HepG2 (cell line): ENCODE results near the gene TSGA10. TPM values are rescaled to one million over a fixed set of nuclear protein-coding genes. Genes with fewer than 3 reads are reported as not detected.
A peak's percentile ranks its signal among the peaks of the same experiment; 100 is the strongest.

Source experiments
- HMGA1 ChIP-seq: sonication (generic); formaldehyde crosslinking; conservative IDR thresholded peaks from 2 replicates; pipeline ENCODE4 v1.4.0; 2020; ENCODE audit warnings: missing genetic modification reagents
- HNF4A ChIP-seq: sonication (generic); formaldehyde crosslinking; IDR thresholded peaks from 2 replicates; pipeline ENCODE4 v1.4.0; 2020; ENCODE audit warnings: missing genetic modification reagents
- KAT7 ChIP-seq: IDR thresholded peaks from 2 replicates; pipeline ENCODE4 v1.6.1; 2018; ENCODE audit warnings: borderline replicate concordance, missing compliant biosample characterization
- KLF6 ChIP-seq: IDR thresholded peaks from 2 replicates; pipeline ENCODE4 v1.8.0; 2016; ENCODE audit warnings: missing biosample characterization, missing genetic modification reagents
- MAX ChIP-seq: IDR thresholded peaks from 2 replicates; pipeline ENCODE4 v1.6.1; 2012; ENCODE audit warnings: inconsistent platforms
- PATZ1 ChIP-seq: sonication (generic); formaldehyde crosslinking; IDR thresholded peaks from 2 replicates; pipeline ENCODE4 v1.4.0; 2020; ENCODE audit warnings: missing genetic modification reagents
- RFX5 ChIP-seq: IDR thresholded peaks from 2 replicates; pipeline ENCODE4 v1.6.1; 2011; ENCODE audit warnings: low read depth, low read length, improper control_type of control experiment
- TBX3 ChIP-seq: fragments of 450-650 bp; IDR thresholded peaks from 2 replicates; pipeline ENCODE4 v1.6.1; 2017; ENCODE audit warnings: antibody characterized with exemption, mild to moderate bottlenecking, inconsistent platforms, borderline replicate concordance
- U2AF1 ChIP-seq: fragments of 200-400 bp; formaldehyde crosslinking; optimal IDR thresholded peaks from 2 replicates; pipeline ENCODE3; 2017; ENCODE audit warnings: mild to moderate bottlenecking, low read depth, low read length
- YY1 ChIP-seq: IDR thresholded peaks from 2 replicates; pipeline ENCODE4 v1.6.1; 2011; ENCODE audit warnings: low read length, low read depth, moderate library complexity, mild to moderate bottlenecking; ENCODE audit not compliant: insufficient read depth, insufficient replicate concordance
- ZBTB21 ChIP-seq: sonication (generic); formaldehyde crosslinking; IDR thresholded peaks from 2 replicates; pipeline ENCODE4 v1.4.0; 2020; ENCODE audit warnings: missing genetic modification reagents
- ZEB1 ChIP-seq: IDR thresholded peaks from 2 replicates; pipeline ENCODE4 v1.6.1; 2012; ENCODE audit warnings: mild to moderate bottlenecking, low read depth, inconsistent platforms; ENCODE audit not compliant: insufficient replicate concordance
- ZFYVE20 ChIP-seq: sonication (generic); formaldehyde crosslinking; IDR thresholded peaks from 2 replicates; pipeline ENCODE4 v1.8.0; 2023; ENCODE audit warnings: low read depth, mild to moderate bottlenecking, moderate library complexity, missing genetic modification reagents, borderline replicate concordance
- ZMAT3 ChIP-seq: sonication (generic); formaldehyde crosslinking; conservative IDR thresholded peaks from 2 replicates; pipeline ENCODE4 v1.7.0; 2021; ENCODE audit warnings: missing genetic modification reagents
- ZNF382 ChIP-seq: sonication (generic); formaldehyde crosslinking; IDR thresholded peaks from 2 replicates; pipeline ENCODE4 v1.5.0; 2020; ENCODE audit warnings: missing genetic modification reagents, mild to moderate bottlenecking, borderline replicate concordance
- ZNF512B ChIP-seq: sonication (generic); formaldehyde crosslinking; IDR thresholded peaks from 2 replicates; pipeline ENCODE4 v1.5.1; 2020; ENCODE audit warnings: missing genetic modification reagents, mild to moderate bottlenecking, borderline replicate concordance
- ZNF552 ChIP-seq: sonication (generic); formaldehyde crosslinking; IDR thresholded peaks from 2 replicates; pipeline ENCODE4 v1.9.0; 2022; ENCODE audit warnings: missing genetic modification reagents, mild to moderate bottlenecking, borderline replicate concordance
- ZNF7 ChIP-seq: IDR thresholded peaks from 2 replicates; pipeline ENCODE4 v1.6.1; 2016; ENCODE audit warnings: missing biosample characterization, missing genetic modification reagents
- ZNF710 ChIP-seq: sonication (generic); formaldehyde crosslinking; IDR thresholded peaks from 2 replicates; pipeline ENCODE4 v1.5.0; 2020; ENCODE audit warnings: mild to moderate bottlenecking, missing genetic modification reagents, borderline replicate concordance
- ZNF839 ChIP-seq: sonication (generic); formaldehyde crosslinking; IDR thresholded peaks from 2 replicates; pipeline ENCODE4 v1.4.0; 2020; ENCODE audit warnings: missing genetic modification reagents, mild to moderate bottlenecking, borderline replicate concordance
- polyA plus RNA-seq, 8 experiments: library from polyadenylated mRNA; depleted of rRNA in 3 of 8; stranded (reverse) in 7 of 8; unstranded in 1 of 8; fragments of >200 nt; fragmentation: Illumina TruSeq in 4 of 8; extraction: Trizol in 4 of 8; gene quantifications; 2 replicates each; pipeline versions ENCODE4 v1.2.1 to v1.2.3, GENCODE V29; 2011 to 2016; ENCODE audit warnings: low read depth in 4 of 8, missing spikeins in 1 of 8, mixed read lengths in 1 of 8; ENCODE audit not compliant: insufficient read depth in 1 of 8
- total RNA-seq, 5 experiments: library from RNA; depleted of rRNA; stranded (reverse); fragments of >200 nt; fragmentation: Illumina TruSeq; extraction: Trizol; gene quantifications; 2 replicates each; pipeline ENCODE4 v1.2.3, GENCODE V29; 2016; ENCODE audit warnings: low read depth in 1 of 5

The TSGA10 gene
- total and polyA plus RNA-seq, 2 of the 13 experiments (the other 11 are each of a cell fraction or from before 2014, with no cell fraction given): 4.7 to 13.1 TPM

GRCh38 chr2:99141110-99142108 is 13.3 kb downstream of the TSGA10 start, which contains the start of gene C2orf15 (continued):
- TF ChIP-seq ZFYVE20 (CRISPR knock-in tag) (0 out of 2 replicates have a peak, but pooled peaks have one; percentile 34), KAT7 (peak; percentile 90), ZEB1 (peak; percentile 99), KLF6 (CRISPR knock-in tag) (peak; percentile 86), PATZ1 (CRISPR knock-in tag) (peak; percentile 96), U2AF1 (no peak), ZNF7 (CRISPR knock-in tag) (no peak), HMGA1 (no peak), HNF4A (CRISPR knock-in tag) (0 out of 2 replicates have a peak, but pooled peaks have one; percentile 10), ZNF839 (CRISPR knock-in tag) (peak; percentile 97; the same call in 1 of the 2 replicates), ZNF710 (CRISPR knock-in tag) (peak; percentile 69), ZBTB21 (CRISPR knock-in tag) (no peak), TBX3 (no peak), RFX5 (no peak), MAX (peak; percentile 82), ZNF552 (CRISPR knock-in tag) (0 out of 2 replicates have a peak, but pooled peaks have one; percentile 12), ZMAT3 (peak; percentile 69), YY1 (peak; percentile 59), ZNF512B (CRISPR knock-in tag) (peak; percentile 78; the same call in 1 of the 2 replicates), ZNF382 (CRISPR knock-in tag) (no peak)
